Kidney (tissue), 14 donors: ENCODE results near the gene OTUD4. TPM values are rescaled to one million over a fixed set of nuclear protein-coding genes. Genes with fewer than 3 reads are reported as not detected.

Experiments used
- DNase-seq, 5 donors: peaks; one replicate each; pipeline ENCODE4 v3.0.0-alpha.2; 2013 to 2020
- FAIRE-seq: peaks from 2 replicates; lab custom pipeline; 2012; peaks lifted over from hg19 to GRCh38; lab: Jason Lieb, UNC
- H3K27ac ChIP-seq, 2 donors: one replicate each; pipeline ENCODE4 v1.7.0; 2013; ENCODE audit warnings: low read depth in 2 of 2, low read length in 2 of 2, inconsistent platforms in 1 of 2
- H3K27me3 ChIP-seq: one replicate; pipeline ENCODE4 v1.7.1; 2013; ENCODE audit warnings: low read length, inconsistent platforms; ENCODE audit not compliant: control insufficient read depth, insufficient read depth
- H3K36me3 ChIP-seq, 3 donors: one replicate each; pipeline versions ENCODE4 v1.7.0 to v1.7.1; 2013; ENCODE audit warnings: low read length in 3 of 3, control low read depth in 1 of 3, inconsistent platforms in 1 of 3; ENCODE audit not compliant: insufficient read depth in 3 of 3, control insufficient read depth in 2 of 3
- H3K4me1 ChIP-seq, 3 donors: one replicate each; pipeline versions ENCODE4 v1.7.0 to v1.7.1; 2013; ENCODE audit warnings: low read length in 3 of 3, inconsistent platforms in 1 of 3, low read depth in 1 of 3; ENCODE audit not compliant: control insufficient read depth in 2 of 3, insufficient read depth in 2 of 3
- H3K4me3 ChIP-seq, 3 donors: one replicate each; pipeline versions ENCODE4 v1.7.0 to v1.8.1; 2013; ENCODE audit warnings: low read length in 3 of 3, control low read depth in 1 of 3, inconsistent platforms in 1 of 3
- H3K9ac ChIP-seq, 3 donors: one replicate each; pipeline versions ENCODE4 v1.7.0 to v1.7.1; 2013; ENCODE audit warnings: low read length in 3 of 3, control low read depth in 1 of 3, inconsistent platforms in 1 of 3
- H3K9me3 ChIP-seq, 3 donors: one replicate each; pipeline versions ENCODE4 v1.7.0 to v1.7.1; 2013; ENCODE audit warnings: low read length in 3 of 3, control low read depth in 1 of 3, inconsistent platforms in 1 of 3; ENCODE audit not compliant: control insufficient read depth in 2 of 3, insufficient read depth in 1 of 3
- intact Hi-C: fragments of 100-400 bp; cut with DNase I; formaldehyde crosslinking; loops from one replicate; pipeline ENCODE4 v1.11.1; 2022
- polyA plus RNA-seq: library from polyadenylated mRNA; stranded (reverse); fragments of 350-450 nt; fragmentation: Illumina TruSeq; extraction: RNeasy Lipid Tissue Mini Kit (QIAGEN cat#74804); gene quantifications from one replicate; pipeline ENCODE4 v1.2.3, GENCODE V29; 2014; ENCODE audit warnings: low read depth, low replicate concordance; ENCODE audit not compliant: insufficient read depth
- total RNA-seq: library from RNA; stranded (reverse); fragmentation: NEBNext Ultra II Directional; extraction: Animal tissue kit (Norgen Biotek cat#: 25700); gene quantifications from one replicate; pipeline ENCODE4 v1.2.1, GENCODE V29; 2021
- TF ChIP-seq, protein P1 (sequence below): IDR thresholded peaks from 3 replicates; pipeline ENCODE4 v1.5.1; 2012; ENCODE audit warnings: mild to moderate bottlenecking, moderate library complexity, borderline replicate concordance; ENCODE audit not compliant: insufficient read depth; ENCODE audit errors: extremely low read depth
- donor health status: control.
- donor health status: control.
- donor health status: control.
- donor health status: control.
- donor health status: control.
- donor health status: DM: yes; HTN: yes; CAD: no.
- donor health status: Normal renal cell carcinoma (clear cell type).

The OTUD4 gene
- total and polyA plus RNA-seq, 2 donors from 2014 or later = 5.6 to 45.4 TPM

GRCh38 chr4:145200366-145200765, 20.0 kb upstream of the OTUD4 start:
- H3K9ac ChIP-seq = no peak overlapping the region
- H3K36me3 ChIP-seq = no peaks in the 10 kb centered on the region
- H3K9me3 ChIP-seq = no peaks in the 10 kb centered on the region
- no peak overlapping the region for H3K4me3 ChIP-seq
- H3K27ac ChIP-seq = no peak overlapping the region
- FAIRE-seq (no peak), DNase-seq (no peak)
- TF ChIP-seq, protein P1, sequence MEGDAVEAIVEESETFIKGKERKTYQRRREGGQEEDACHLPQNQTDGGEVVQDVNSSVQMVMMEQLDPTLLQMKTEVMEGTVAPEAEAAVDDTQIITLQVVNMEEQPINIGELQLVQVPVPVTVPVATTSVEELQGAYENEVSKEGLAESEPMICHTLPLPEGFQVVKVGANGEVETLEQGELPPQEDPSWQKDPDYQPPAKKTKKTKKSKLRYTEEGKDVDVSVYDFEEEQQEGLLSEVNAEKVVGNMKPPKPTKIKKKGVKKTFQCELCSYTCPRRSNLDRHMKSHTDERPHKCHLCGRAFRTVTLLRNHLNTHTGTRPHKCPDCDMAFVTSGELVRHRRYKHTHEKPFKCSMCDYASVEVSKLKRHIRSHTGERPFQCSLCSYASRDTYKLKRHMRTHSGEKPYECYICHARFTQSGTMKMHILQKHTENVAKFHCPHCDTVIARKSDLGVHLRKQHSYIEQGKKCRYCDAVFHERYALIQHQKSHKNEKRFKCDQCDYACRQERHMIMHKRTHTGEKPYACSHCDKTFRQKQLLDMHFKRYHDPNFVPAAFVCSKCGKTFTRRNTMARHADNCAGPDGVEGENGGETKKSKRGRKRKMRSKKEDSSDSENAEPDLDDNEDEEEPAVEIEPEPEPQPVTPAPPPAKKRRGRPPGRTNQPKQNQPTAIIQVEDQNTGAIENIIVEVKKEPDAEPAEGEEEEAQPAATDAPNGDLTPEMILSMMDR = no peak
- no peaks in the 10 kb centered on the region for H3K4me1 ChIP-seq
- intact Hi-C loops = no loop called here
- no peaks in the 10 kb centered on the region for H3K27me3 ChIP-seq

DNA sequence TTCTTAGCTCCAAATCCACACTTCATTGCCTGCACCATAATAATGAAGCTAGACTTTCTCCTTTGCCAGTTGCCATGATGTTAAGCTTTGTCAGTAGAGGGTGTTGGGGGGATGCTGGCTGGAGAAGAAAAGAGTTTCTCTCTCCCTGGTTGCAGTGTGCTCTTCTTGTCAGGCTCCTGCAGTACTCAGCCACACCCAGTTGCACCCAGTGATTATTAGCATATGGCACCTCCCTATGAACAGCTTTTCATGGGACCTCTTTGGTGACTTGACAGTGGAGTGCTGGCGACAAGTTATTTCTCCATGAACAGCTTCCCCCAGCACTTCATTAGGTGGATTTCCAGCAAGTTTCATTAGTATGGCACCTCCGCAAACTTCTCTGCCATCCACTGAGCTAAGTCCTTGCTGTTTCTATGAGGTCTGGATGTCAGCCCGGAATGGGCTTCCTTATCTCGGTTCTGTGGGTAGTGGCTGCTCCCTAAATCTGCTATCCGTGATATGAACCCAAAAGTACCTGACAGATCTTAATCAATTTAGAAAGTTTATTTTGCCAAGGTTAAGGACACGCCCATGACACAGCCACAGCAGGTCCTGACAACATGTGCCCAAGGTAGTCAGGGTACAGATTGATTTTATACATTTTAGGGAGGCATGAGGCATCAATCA, 18.8 kb upstream of the OTUD4 start:
- intact Hi-C loops = no loop called here
- no peaks in the 10 kb centered on the region for H3K27me3 ChIP-seq

DNA sequence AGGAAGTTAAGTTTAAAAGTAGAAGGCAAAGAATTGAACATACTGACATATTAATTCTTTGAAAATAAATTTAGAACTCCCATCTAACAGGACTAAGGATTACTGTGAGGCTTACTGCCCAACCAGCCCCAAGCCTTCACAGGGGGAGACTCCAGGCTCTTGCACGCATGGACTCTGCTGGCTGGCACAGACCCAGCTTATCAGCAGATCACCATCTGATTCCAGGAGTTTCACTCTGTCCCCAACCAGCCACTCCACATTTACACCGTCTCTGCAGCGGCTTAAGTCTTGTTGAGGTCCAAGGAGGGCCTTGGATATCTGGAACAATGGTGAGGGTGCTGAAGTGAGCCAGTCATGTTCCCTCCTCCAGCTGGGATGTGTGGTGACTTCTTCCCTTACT, 16.4 kb upstream of the OTUD4 start:
- Histone ChIP-seq H3K27ac (no peak overlapping the region), H3K4me3 (no peak overlapping the region), H3K4me1 (no peaks in the 10 kb centered on the region), H3K36me3 (no peaks in the 10 kb centered on the region), H3K9ac (no peak overlapping the region), H3K9me3 (no peaks in the 10 kb centered on the region), H3K27me3 (no peaks in the 10 kb centered on the region)
- FAIRE-seq = no peak
- intact Hi-C loops = no loop called here
- TF ChIP-seq, protein P1 = no peak
- DNase-seq = no peak

More for the DNA sequence above, 18.8 kb upstream of the OTUD4 start:
- Histone ChIP-seq H3K27ac (no peak overlapping the region), H3K4me1 (no peaks in the 10 kb centered on the region), H3K4me3 (no peak overlapping the region), H3K36me3 (no peaks in the 10 kb centered on the region), H3K9ac (no peak overlapping the region), H3K9me3 (no peaks in the 10 kb centered on the region)
- FAIRE-seq (no peak), DNase-seq (no peak)
- TF ChIP-seq, protein P1 = no peak
